OCI-LY7 (cell line): ENCODE data around the gene MAP1B. TPM values are rescaled to one million over a fixed set of nuclear protein-coding genes. Genes with fewer than 3 reads are reported as not detected.
"Not testable (repeated sequence)": the region's sequence is repeated elsewhere in the genome, so short reads cannot be mapped to it uniquely, and the experiment has no call there.

ENCODE experiments used
- BruUV-seq: library from RNA; stranded (reverse); fragments of 400-500 nt; replicated peaks from 2 replicates; lab custom pipeline; 2021; lab: Mats Ljungman, UMichigan
- CTCF ChIA-PET: fragments of 300-600 bp; sonication (Branson Sonifier 250); formaldehyde crosslinking; loops from one replicate; lab custom pipeline; 2022; ENCODE audit warnings: antibody characterized with exemption; ENCODE audit not compliant: unreplicated experiment; lab: Charles Lee
- POLR2A ChIA-PET: fragments of 300-600 bp; sonication (Branson Sonifier 250); formaldehyde crosslinking; loops from one replicate; lab custom pipeline; 2022; ENCODE audit warnings: antibody characterized with exemption; lab: Charles Lee
- DNase-seq: peaks from one replicate; pipeline ENCODE4 v3.0.0-alpha.2; 2015; ENCODE audit warnings: low spot score
- H2AFZ ChIP-seq: fragments of 200-600 bp; sonication (generic), shearing (Covaris generic); 2 replicates; pipeline ENCODE4 v1.6.1; 2014; ENCODE audit warnings: mild to moderate bottlenecking, antibody characterized with exemption, low read length, moderate library complexity
- H3K27ac ChIP-seq: fragments of 200-600 bp; sonication (generic); 2 replicates; pipeline ENCODE4 v1.5.1; 2014; ENCODE audit warnings: mixed run types, low read depth, mild to moderate bottlenecking, moderate library complexity, low read length, inconsistent platforms; ENCODE audit not compliant: poor library complexity, severe bottlenecking
- H3K36me3 ChIP-seq: fragments of 200-600 bp; sonication (generic); 2 replicates; pipeline ENCODE4 v1.6.1; 2014; ENCODE audit warnings: mild to moderate bottlenecking, antibody characterized with exemption, low read length, moderate library complexity, mixed read lengths; ENCODE audit not compliant: insufficient read depth
- H3K4me1 ChIP-seq: fragments of 200-600 bp; sonication (generic); 2 replicates; pipeline ENCODE4 v1.5.1; 2014; ENCODE audit warnings: mild to moderate bottlenecking, low read length; ENCODE audit not compliant: insufficient read depth, poor library complexity, severe bottlenecking
- H3K4me2 ChIP-seq: fragments of 200-600 bp; sonication (generic); 2 replicates; pipeline ENCODE4 v1.6.1; 2014; ENCODE audit warnings: mild to moderate bottlenecking, low read length
- H3K4me3 ChIP-seq: fragments of 200-600 bp; sonication (generic); 2 replicates; pipeline ENCODE4 v1.5.1; 2014; ENCODE audit warnings: mild to moderate bottlenecking, low read depth, low read length; ENCODE audit not compliant: poor library complexity, severe bottlenecking
- H3K79me2 ChIP-seq: fragments of 200-600 bp; sonication (generic); 2 replicates; pipeline ENCODE4 v1.6.1; 2016; ENCODE audit warnings: low read depth, mild to moderate bottlenecking, low read length, moderate library complexity, mixed read lengths; ENCODE audit not compliant: insufficient read depth
- H3K9me2 ChIP-seq: fragments of 200-600 bp; sonication (generic); 2 replicates; pipeline ENCODE4 v1.6.1; 2016; ENCODE audit warnings: mild to moderate bottlenecking, low read length, mixed read lengths; ENCODE audit not compliant: insufficient read depth
- H3K9me3 ChIP-seq: fragments of 200-600 bp; sonication (generic); 2 replicates; pipeline ENCODE4 v1.6.1; 2014; ENCODE audit warnings: mild to moderate bottlenecking, mixed run types, low read length, mixed read lengths
- H4K20me1 ChIP-seq: fragments of 200-600 bp; sonication (generic); 2 replicates; pipeline ENCODE4 v1.6.1; 2014; ENCODE audit warnings: mild to moderate bottlenecking, antibody characterized with exemption, low read length, moderate library complexity, mixed read lengths; ENCODE audit not compliant: insufficient read depth
- CTCF ChIP-seq: fragments of 200-600 bp; sonication (generic); conservative IDR thresholded peaks from 2 replicates; pipeline ENCODE4 v1.5.1; 2014; ENCODE audit warnings: mild to moderate bottlenecking, antibody characterized with exemption, low read length, moderate library complexity, mixed read lengths
- EZH2phosphoT487 ChIP-seq: fragments of 200-600 bp; sonication (generic); IDR thresholded peaks from 2 replicates; pipeline ENCODE4 v1.6.1; 2018; ENCODE audit warnings: low read depth, borderline replicate concordance, mild to moderate bottlenecking, mixed run types, antibody characterized with exemption, low read length, moderate library complexity, mixed read lengths
- intact Hi-C: fragments of 100-400 bp; cut with micrococcal nuclease; formaldehyde crosslinking; loops from one replicate; pipeline ENCODE4 v1.10.0; 2022; ENCODE audit not compliant: unreplicated experiment
- total RNA-seq, 2 experiments: library from RNA; depleted of rRNA in 1 of 2; stranded (reverse); fragments of >200 nt in 1 of 2; shearing (Covaris generic) in 1 of 2; gene quantifications; 2 replicates each; pipeline ENCODE4 v1.2.3, GENCODE V29; 2014 to 2022

MAP1B gene
- total RNA-seq, 2 experiments from 2014 or later: not detected

DNA sequence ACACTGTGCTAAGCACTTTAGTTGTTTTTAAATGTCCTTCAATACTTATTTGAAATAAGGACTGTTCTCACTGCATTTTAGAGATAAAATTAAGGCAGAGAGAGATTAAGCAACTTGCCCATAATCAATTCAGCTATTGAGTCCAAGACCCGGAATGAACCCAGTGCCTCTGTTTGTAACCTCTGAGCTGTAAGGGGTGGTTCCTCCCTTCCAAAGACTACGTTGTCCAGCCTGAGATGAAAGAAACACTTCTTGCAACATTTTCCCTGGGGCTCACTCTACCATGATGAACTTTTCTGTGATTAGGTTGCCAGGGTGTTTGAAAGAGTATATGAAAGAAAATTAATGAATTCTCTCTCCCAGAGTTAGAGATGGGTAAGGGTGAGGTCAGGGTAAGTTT, 22.0 kb upstream of the MAP1B start:
- Histone ChIP-seq H3K36me3 (no peaks in the 10 kb centered on the region), H2AFZ (no peak overlapping the region), H3K79me2 (no peaks in the 10 kb centered on the region), H3K9me2 (no peaks in the 10 kb centered on the region), H3K27ac (no peak overlapping the region), H3K4me3 (no peak overlapping the region), H4K20me1 (no peaks in the 10 kb centered on the region), H3K4me1 (no peaks in the 10 kb centered on the region), H3K4me2 (no peak overlapping the region), H3K9me3 (no peaks in the 10 kb centered on the region)
- POLR2A ChIA-PET: no interaction called here
- CTCF ChIA-PET: no interaction called here
- TF ChIP-seq EZH2phosphoT487 (no peak), CTCF (no peak)
- DNase-seq: no peak
- intact Hi-C loops: no loop called here
- BruUV-seq: no TSS peak

GRCh38 chr5:72089713-72090112, 17.6 kb upstream of the MAP1B start:
- intact Hi-C loops, H3K27ac ChIP-seq, H3K36me3 ChIP-seq, H3K4me3 ChIP-seq, H3K9me2 ChIP-seq, H3K79me2 ChIP-seq, H3K4me1 ChIP-seq, H2AFZ ChIP-seq, H4K20me1 ChIP-seq, BruUV-seq, H3K9me3 ChIP-seq, H3K4me2 ChIP-seq, CTCF ChIA-PET, DNase-seq: not testable (repeated sequence)
- POLR2A ChIA-PET: interaction anchor here (0.8 kb wide), 1 partner anchor 210 kb away, joined by 3 read pairs; no protein-coding TSS in a partner anchor

- Histone ChIP-seq H4K20me1 (no peaks in the 10 kb centered on the region), H3K36me3 (no peaks in the 10 kb centered on the region), H3K9me2 (no peaks in the 10 kb centered on the region), H3K9me3 (no peaks in the 10 kb centered on the region), H3K4me1 (no peaks in the 10 kb centered on the region), H2AFZ (no peak overlapping the region), H3K4me3 (no peak overlapping the region), H3K4me2 (no peak overlapping the region), H3K79me2 (no peaks in the 10 kb centered on the region), H3K27ac (no peak overlapping the region)
- TF ChIP-seq EZH2phosphoT487 (no peak), CTCF (no peak)
- intact Hi-C loops: no loop called here
- ChIA-PET CTCF (no interaction called here), POLR2A (no interaction called here)
- no peak for DNase-seq
- no TSS peak for BruUV-seq
Observed at GRCh38 chr5:72092074-72092473, 15.2 kb upstream of the MAP1B start.
